ENCODE data around the gene PITPNC1. TPM values are rescaled to one million over a fixed set of nuclear protein-coding genes. Genes with fewer than 3 reads are reported as not detected.
"Not testable (repeated sequence)": the region's sequence is repeated elsewhere in the genome, so short reads cannot be mapped to it uniquely, and the experiment has no call there.

PITPNC1 gene
- total RNA-seq, 1 experiment from 2014 or later = 40.6 TPM

DNA sequence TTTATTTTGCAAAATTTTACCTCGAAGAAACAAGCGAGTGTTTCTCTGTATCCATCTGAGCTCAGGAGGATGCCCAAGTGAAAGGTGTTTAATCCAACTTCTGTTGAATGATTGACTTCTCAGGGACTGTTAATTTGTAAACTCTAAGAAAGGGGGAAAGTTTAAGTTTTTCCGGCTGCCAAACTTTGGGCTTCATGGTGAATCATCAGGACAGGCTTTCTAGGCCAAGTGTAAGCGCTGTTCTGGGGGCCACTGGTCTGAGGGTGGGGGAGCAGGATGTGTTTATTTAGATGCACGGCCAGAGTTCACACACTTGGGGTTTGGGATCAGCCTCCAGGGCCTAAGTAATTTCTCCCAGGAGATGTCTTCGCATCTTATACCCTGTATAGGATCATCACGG, 110.4 kb downstream of the PITPNC1 start:
- no peak for DNase-seq (ENCODE audit: low spot score)

DNA sequence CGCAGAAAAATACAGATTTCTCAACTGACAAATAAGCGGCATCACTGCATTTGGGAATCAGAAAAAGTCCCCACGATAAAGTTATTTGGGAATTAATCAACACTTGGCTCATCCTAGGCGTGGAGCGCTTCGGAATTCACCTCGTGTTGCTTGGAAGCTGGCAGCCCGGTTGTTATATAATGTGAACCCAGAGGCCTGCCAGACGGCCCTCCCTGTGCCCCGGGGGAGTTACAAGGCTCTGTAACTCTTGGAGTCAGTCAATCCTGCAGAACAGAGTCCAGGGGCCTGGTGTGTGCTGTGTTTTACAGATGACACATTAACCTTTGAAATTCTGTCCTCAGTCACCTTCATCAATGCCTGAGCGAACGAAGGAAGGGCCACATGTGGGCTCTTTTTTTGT, 111.1 kb downstream of the PITPNC1 start:
- no peak for DNase-seq (ENCODE audit: low spot score)

- DNase-seq (ENCODE audit: low spot score) = no peak
These were observed 111.7 kb downstream of the PITPNC1 start for GRCh38 chr17:67488768-67489167.

GRCh38 chr17:67489273-67489672, 112.2 kb downstream of the PITPNC1 start:
- no peak for DNase-seq (ENCODE audit: low spot score)

GRCh38 chr17:67490471-67490870, 113.4 kb downstream of the PITPNC1 start:
- no peak for DNase-seq (ENCODE audit: low spot score)

GRCh38 chr17:67491009-67491680, 114.1 kb downstream of the PITPNC1 start:
- DNase-seq (ENCODE audit: low spot score) = peak; percentile 89

DNA sequence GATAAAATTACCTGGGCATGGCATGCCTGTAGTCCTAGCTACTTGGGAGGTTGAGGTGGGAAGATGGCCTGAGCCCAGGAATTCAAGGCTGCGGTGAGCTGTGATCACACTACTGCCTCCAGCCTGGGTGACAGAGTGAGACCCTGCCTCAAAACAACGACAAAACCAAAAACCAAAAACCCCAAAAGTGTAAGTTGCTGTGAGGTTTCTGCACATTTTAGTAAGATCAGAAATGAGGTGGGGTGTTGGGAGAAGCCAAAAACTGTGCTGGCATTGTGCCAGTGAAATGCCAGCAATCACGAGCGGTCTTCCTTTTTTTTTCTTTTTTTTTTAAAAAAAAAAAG, 114.6 kb downstream of the PITPNC1 start:
- DNase-seq (ENCODE audit: low spot score) = no peak

GRCh38 chr17:67492251-67492740, 115.2 kb downstream of the PITPNC1 start:
- DNase-seq (ENCODE audit: low spot score) = no peak

- DNase-seq (ENCODE audit: low spot score) = no peak
These were observed 115.9 kb downstream of the PITPNC1 start for GRCh38 chr17:67492824-67493517.

GRCh38 chr17:67493812-67494211, 116.7 kb downstream of the PITPNC1 start:
- no peak for DNase-seq (ENCODE audit: low spot score)

DNA sequence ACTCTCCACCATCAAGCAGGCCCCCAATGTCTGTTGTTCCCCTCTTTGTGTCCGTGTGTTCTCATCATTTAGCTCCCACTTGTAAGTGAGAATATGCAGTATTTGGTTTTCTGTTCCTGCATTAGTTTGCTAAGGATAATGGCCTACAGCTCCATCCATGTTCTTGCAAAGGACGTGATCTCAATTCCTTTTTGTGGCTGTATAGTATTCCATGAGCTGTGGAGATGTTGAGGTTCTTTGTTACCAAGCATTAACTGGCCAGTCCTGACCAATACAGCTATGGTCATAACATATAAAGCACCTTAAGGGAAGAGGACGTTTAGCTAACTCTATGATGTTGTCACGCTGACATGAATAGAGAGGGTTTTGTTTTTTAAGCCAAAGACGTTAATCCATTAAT, 118.5 kb downstream of the PITPNC1 start:
- not testable (repeated sequence) for DNase-seq (ENCODE audit: low spot score)

DNA sequence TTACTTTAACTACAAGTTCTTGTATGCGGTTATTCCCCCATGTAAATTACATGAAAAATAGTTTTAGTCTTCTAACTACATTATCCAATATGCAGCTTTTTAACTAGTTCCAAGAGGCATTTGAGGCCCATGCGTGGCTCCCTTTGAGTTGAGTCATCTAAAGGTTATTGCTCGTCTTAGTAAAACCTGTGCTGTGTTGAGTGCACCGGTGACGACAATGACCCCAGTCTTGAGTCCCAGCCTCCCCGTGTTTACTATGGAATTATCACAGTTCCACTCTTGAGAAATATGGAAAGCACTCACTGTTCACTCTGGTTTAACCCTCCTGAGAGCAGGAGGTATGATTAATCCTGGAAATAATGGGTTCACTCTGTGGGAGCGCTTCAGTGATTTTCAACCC, 119.2 kb downstream of the PITPNC1 start:
- no peak for DNase-seq (ENCODE audit: low spot score)

- no peak for DNase-seq (ENCODE audit: low spot score)
These were observed 122.6 kb downstream of the PITPNC1 start for GRCh38 chr17:67499685-67500084.

DNA sequence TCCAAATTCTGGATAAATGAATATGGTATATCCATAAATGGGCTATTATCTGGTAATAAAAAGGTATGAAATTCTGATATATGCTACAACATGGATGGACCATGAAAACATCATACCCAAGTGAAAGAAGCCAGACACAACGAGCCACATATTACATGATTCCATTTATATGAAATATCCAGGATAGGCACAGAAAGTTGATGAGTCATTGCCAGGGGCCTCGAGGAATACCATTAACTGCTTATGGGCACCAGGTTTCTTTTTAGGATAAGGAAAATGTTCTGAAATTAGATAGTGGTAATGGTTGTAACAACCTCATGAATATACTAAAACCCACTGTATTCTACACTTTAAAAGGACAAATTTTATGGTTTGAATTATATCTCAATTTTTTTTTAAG, 123.2 kb downstream of the PITPNC1 start:
- DNase-seq (ENCODE audit: low spot score) = peak; percentile 19

GRCh38 chr17:67500677-67501300, 123.7 kb downstream of the PITPNC1 start:
- no peak for DNase-seq (ENCODE audit: low spot score)

DNA sequence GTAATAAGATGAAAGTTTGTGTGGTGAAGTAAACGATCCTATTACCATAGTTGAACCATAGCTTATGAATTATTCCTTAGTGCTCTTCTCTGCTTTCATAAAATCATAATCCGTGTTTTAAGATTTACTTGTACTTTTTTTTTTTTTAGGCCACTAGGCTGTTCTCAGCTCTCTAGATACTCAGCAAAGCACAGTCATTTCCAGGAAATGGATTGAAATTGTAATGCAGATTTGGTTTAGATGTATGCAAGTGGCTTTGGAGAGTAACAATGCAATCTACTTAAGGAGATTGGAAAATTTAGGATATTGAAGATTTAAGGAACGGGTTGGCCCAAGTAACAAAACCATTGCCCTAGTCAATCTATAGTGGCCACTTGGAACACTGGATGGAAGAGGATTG, 125.1 kb downstream of the PITPNC1 start:
- DNase-seq (ENCODE audit: low spot score) = peak; percentile 3

DNA sequence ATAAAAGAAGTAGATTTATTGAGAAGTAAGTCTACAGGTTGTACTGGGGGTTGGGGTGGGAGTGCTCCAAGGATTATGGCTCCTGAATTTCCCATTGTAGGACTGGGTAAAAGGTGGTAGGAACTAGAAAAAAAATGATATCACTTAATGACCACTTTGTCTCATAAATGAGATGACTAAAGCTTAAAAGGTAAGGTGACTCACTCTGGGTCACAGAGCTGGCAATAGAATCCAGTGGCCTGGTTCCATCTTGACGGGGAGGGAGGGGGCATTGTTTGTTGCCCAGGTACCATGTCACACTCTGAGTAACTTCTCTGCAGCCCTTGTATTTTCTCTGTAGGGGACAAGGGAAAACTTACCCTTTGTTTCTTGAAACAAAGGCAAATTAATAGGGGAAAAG, 126.1 kb downstream of the PITPNC1 start:
- peak; percentile 92 for DNase-seq (ENCODE audit: low spot score)

- peak; percentile 10 for DNase-seq (ENCODE audit: low spot score)
These were observed 126.7 kb downstream of the PITPNC1 start for GRCh38 chr17:67503739-67504138.

DNA sequence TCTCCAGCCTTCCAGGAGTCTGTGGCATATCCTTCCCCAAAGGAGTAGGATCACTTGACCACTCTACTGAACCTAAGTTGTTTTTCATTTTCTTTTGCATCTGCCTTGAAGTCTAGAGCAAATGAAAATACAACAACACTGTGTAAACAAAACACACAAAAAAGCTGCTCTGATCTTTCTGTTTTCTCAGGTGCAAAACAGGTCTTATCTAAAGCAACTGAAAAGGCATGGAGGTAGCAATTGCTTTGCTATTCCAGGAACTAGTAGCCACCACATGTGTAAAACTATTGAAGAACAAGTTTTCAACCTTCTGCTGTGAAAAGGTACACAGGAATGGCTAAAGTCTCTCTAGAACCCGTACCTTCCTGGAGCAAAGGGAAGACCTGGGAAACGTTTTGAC, 127.1 kb downstream of the PITPNC1 start:
- peak; percentile 37 for DNase-seq (ENCODE audit: low spot score)

- DNase-seq (ENCODE audit: low spot score) = no peak
These were observed 129.9 kb downstream of the PITPNC1 start for GRCh38 chr17:67506966-67507365.

GRCh38 chr17:67509390-67510287, 132.6 kb downstream of the PITPNC1 start:
- no peak for DNase-seq (ENCODE audit: low spot score)

GRCh38 chr17:67511012-67511411, 133.9 kb downstream of the PITPNC1 start:
- DNase-seq (ENCODE audit: low spot score) = no peak

All from HT-29 (cell line).